Measurements from ENCODE around the gene AADACL2.
"Not testable (repeated sequence)": the region's sequence is repeated elsewhere in the genome, so short reads cannot be mapped to it uniquely, and the experiment has no call there.

Gene AADACL2, protein sequence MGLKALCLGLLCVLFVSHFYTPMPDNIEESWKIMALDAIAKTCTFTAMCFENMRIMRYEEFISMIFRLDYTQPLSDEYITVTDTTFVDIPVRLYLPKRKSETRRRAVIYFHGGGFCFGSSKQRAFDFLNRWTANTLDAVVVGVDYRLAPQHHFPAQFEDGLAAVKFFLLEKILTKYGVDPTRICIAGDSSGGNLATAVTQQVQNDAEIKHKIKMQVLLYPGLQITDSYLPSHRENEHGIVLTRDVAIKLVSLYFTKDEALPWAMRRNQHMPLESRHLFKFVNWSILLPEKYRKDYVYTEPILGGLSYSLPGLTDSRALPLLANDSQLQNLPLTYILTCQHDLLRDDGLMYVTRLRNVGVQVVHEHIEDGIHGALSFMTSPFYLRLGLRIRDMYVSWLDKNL

GRCh38 chr3:151733613-151734012 lies at the start of gene AADACL2:
Gene AADACL2, plus strand, starts transcription at chr3:151733927. Its CDS starts 109 bp downstream, at chr3:151734036.
- no peak for DNase-seq

- DNase-seq = no peak
Observed at GRCh38 chr3:151684094-151684493, 49.6 kb upstream of the AADACL2 start.

GRCh38 chr3:151686257-151686656 lies 47.5 kb upstream of the AADACL2 start:
- no peak for DNase-seq

- no peak for DNase-seq
Observed at GRCh38 chr3:151687076-151687475, 46.7 kb upstream of the AADACL2 start.

DNA sequence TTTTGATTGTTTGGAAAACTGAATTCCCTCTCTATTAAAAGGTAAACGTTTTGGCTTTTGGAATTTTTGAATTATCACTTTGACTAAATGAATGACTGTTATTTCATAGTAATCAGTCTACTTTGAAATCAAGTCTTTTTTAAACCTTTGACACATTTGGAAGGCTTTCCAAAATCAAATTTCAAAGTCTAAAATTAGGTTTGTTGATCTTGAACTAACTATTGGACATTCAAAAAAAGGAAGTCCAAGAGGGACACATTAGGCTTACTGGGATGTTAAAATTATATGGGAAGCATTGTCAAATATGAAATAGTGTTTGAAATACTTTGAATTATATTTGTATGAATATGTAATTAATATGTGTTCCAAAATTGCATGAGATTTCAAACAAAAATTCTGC lies 45.2 kb upstream of the AADACL2 start:
- DNase-seq = no peak

DNA sequence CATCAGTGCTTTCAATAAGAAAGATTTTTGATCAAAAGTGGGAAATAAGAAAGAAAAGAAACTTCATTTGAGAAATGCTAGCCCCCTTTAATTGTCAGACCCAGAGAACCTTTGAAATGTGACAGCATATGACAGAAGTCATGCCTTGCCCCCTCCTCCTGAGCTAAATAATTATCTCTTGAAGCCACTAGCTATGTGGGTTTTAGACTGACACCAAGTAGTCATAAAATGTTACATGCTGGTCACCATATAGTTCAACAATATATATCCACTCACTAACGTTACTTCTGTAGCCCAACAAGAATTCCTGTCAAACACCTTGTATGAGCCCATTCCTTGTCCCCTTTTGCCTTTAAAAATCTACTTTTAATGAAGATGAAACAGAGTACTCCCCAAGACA lies 43.1 kb upstream of the AADACL2 start:
- DNase-seq = no peak

DNA sequence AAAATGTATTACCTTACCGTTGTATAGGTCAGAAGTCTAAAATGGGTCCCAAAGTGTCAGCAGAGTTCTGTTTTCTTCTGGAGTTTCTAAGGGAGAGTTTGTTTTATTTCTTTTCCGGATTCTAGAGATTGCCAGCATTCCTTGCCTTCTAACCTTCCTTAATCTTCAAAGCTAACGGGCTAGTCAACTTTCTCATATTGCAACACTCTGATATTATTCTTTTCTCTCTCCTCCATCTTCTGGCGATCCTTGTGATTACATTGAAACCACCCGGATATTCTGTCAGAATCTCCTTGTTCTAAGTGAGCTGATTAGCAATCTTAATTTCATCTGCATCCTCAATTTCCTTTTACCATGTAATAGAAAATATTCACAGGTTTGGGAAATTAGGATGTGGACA lies 36.2 kb upstream of the AADACL2 start:
- no peak for DNase-seq

DNA sequence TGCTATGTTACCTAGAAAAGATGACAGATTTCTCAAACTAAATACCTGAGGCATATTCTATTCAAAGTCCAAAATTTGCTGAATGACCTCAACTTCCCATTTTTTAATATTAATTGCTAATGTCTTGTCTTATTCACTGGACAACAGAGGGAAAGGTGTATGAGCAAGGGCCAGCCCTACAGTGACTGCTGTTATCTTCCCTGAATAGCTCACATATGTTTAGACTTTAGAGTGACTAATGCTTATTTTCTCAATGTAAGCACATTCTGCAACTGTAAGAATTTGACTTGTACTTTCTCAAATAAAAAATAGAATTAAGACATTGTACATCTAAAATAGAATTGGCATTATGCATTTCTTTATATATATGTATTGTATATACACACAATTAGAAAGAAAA lies 26.5 kb upstream of the AADACL2 start:
- no peak for DNase-seq

DNA sequence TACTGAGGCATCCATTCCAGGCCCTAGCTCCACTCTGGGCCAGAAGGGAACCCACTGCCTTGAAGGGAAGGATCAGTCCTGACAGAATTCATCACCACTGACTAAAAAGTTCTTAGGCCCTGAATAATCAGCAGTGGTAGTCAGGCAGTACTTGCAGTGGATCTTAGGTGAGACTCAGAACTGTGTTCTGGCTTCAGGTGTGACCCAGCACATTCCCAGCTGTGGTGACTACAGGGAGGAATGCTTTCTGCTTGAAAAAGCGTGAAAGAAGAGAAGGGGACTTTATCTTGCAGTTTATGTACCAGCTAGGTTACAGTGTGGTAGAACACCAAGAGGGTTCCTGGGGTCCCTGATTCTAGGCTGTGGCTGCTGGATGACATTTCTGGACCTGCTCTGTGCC lies 24.9 kb upstream of the AADACL2 start:
- no peak for DNase-seq

DNA sequence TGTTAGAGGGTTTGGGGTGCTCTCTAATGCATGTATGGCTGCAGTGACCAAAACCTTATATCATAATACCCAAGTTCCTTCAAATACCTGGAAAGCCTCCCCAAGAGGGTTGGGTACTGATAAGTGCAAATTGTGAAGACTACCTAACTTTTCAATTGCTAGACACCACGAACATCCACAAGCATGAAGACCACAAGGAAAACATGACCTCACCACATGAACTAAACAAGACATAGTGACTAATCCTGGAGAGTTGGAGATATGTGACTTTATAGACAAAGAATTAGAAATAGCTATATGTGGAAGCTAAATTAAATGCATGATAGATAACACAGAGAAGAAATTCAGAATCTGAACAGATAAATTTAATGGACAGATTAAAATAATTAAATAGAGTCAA lies 23.9 kb upstream of the AADACL2 start:
- DNase-seq = no peak

DNA sequence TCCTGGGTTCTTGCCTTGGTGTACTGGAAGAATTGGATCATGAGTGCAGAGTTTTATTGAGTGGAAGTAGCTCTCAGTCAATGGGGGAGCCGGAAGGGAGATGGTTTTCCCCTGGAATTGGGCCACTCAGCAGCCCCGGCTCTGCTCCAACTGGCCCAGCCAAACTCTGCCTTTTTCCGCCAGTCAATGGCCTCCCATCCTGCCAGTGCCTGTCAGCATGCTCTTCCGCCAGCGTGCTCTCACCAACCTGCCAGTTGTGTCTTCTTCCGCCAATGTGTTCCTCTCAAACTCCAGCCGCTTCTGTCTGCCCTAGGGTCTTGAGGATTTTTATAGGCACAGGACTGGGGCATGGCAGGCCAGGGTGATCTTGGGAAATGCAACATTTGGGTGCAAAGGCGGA lies 12.4 kb upstream of the AADACL2 start:
- DNase-seq = no peak

GRCh38 chr3:151722856-151723255 lies 10.9 kb upstream of the AADACL2 start:
- DNase-seq = no peak

DNA sequence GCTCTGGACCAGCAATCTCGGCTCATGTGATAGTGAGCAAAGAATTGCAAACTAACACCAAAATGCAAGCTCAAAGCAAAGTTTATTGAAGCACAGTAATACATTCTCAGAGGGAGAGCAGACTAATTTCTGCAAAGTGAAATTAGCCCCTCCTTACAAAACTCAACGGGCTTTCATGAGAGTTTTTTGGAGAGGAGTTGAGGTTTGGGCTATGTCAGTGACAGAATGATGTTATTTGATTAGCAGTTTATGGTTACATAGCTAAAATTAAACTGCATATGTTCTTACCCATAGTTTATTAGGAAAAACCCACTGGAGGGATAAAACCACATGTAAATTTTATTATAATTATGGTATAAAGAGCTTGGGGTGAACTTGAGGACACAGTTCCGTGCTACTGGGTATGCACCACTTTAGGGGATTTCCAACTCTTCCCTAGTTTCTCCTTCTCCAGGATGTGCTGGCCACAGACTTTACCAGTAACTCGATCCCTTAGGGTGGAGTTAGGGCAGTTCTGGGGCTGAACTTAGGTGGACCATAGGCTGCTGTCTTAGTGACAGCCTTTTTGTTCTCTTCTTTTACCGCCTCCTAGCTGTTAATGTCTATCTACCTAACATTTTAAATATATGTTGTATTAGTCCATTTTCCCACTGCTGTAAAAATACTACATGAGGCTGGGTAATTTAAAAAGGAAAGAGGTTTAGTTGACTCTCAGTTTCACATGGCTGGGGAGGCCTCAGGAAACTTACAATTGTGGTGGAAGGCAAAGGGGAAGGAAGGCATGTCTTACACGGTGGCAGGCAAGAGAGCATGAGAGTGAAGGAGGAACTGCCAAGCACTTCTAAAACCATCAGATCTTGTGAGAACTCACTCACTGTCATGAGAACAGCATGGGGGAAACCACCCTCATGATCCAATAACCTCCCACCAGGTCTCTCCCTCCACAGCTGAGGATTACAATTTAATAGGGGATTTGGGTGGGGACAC lies 8.9 kb upstream of the AADACL2 start:
- no peak for DNase-seq

- DNase-seq = no peak
Observed at GRCh38 chr3:151726016-151726415, 7.7 kb upstream of the AADACL2 start.

GRCh38 chr3:151732861-151733260 lies 866 bp upstream of the AADACL2 start:
- no peak for DNase-seq

DNA sequence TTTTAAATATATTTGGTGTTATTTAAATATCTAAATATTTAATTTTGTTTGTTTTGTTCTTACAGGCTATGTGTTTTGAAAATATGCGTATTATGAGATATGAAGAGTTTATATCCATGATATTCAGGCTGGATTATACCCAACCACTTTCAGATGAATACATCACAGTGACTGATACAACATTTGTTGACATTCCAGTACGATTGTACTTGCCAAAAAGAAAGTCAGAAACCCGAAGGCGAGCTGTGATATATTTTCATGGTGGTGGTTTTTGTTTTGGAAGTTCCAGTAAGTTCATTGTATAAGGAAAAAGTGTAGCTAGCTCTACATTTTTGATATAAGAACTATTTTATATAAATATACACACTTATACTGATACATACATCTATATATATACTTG lies 6.9 kb downstream of the AADACL2 start:
- no peak for DNase-seq

DNA sequence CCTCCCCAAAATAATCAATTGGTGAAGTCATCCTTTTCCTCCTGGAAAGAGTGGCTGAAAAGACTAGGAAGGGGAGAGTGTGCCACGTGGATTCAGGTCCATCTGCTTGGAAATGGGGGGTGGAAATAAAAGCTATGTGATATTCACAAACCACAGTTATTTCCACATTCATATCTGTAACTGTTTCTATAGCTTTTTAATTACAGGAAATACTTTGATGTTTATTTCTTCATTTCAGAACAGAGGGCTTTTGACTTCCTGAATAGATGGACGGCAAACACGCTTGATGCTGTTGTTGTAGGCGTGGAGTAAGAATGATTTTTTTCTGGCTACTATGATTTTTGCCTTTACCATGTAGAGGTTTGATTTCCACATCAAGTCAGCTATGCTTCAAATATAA lies 10.1 kb downstream of the AADACL2 start:
- no peak for DNase-seq

DNA sequence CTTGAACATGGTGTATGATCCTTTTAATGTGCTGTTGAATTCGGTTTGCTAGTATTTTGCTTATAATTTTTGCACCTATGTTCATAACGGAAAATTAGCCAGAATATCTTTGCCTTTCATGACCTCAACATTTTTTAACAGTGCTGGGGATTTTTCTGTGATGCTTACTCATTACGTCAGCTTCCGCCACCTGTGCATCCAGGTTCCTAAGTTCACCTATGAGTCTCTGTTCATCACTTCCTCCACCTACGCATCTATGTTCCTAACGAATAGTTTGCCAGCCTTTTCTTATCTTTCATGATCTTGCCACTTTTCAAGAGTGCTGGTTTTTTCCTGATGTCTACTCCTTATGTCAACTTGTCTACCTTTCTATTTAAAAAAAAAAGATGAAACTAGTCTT lies 16.5 kb downstream of the AADACL2 start:
- DNase-seq = no peak

DNA sequence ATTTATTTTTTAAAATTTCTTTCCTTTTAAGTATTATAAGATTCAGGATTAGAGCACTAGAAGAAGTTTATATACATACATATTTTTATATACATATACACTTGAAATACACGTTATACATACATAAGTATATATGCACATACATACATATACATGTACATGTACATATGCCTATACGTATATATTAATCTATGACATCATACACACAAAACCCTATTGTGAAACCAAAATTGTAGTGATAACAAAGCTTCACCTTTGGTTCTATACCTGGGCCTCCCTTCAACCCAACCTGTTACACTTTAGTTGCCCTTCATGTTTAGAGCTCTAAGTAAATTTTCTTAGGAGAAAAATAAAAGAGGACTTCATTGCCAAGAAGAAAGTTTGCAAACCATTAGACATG lies 17.0 kb downstream of the AADACL2 start:
- DNase-seq = no peak

- DNase-seq = no peak
Observed at GRCh38 chr3:151751161-151751560, 17.4 kb downstream of the AADACL2 start.

DNA sequence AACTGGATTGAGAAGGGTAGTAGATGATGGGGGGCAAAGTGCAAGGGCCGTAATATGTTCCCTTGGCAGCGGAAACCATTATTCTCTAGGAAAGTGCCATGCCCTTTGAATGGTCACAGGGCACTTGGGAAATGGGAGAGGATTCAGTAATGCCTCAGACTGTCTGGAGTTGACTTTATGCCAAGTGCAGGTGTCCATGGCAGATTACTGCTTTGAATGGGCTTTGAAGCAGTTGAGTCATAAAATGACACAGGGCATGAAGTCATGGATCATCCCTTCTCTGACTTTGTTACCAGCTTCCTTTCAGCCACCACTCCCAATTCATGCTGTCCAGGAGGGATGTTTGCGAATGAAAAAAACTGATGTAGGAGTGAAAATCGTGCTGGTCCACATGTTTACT lies 20.1 kb downstream of the AADACL2 start:
- no peak for DNase-seq

DNA sequence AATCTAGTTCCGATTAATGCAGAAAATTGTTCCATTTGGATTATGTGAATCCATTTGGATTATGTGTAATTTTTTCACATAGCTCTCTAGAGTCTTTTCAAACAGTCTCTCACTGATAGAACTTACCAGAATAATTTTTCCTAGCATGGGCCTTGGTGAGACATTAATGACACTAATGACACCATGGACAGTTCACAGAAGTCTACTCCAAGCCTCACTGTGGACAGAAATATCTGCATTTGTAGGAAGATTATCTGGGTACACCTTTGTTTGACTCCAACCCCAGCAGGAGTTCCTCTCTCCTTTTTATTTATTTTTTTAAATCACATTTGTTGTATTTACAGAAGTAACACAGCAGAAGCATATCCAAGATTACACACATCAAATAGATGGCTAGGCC lies 27.9 kb downstream of the AADACL2 start:
- no peak for DNase-seq

GRCh38 chr3:151764699-151765098 lies 31.0 kb downstream of the AADACL2 start:
- not testable (repeated sequence) for DNase-seq

DNA sequence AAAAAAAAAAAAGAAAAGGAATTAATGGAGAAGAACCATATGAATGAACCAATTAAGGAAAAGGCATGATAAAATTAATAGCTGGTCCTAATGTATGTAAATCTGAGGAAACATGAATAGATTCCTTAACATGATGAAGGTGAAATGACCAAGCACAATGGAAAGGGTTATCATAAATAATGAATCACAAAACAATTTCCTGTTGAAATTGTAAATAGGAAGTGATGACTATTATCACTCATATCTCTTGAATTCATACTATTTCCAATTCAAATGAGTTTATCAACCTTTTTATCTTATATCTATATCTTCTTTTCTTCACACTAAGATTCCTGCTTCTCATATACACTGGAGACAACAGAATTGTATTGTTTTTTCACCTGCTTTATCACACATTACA lies 32.0 kb downstream of the AADACL2 start:
- no peak for DNase-seq
